GM23248 (cell line): ENCODE data around the gene GPM6B.

Experiments
- EZH2 ChIP-seq: fragments of 200-600 bp; sonication (generic); IDR thresholded peaks from 2 replicates; pipeline ENCODE4 v1.6.1; 2018; ENCODE audit warnings: antibody characterized with exemption, mild to moderate bottlenecking; ENCODE audit not compliant: insufficient read depth, poor library complexity, severe bottlenecking
- EZH2phosphoT487 ChIP-seq: fragments of 200-600 bp; sonication (generic); IDR thresholded peaks from 2 replicates; pipeline ENCODE4 v1.6.1; 2018; ENCODE audit warnings: antibody characterized with exemption, moderate library complexity, mild to moderate bottlenecking, low read depth; ENCODE audit not compliant: insufficient read depth

GRCh38 chrX:13829983-13830382, 13.1 kb upstream of the GPM6B start:
- no peak for TF ChIP-seq EZH2
- no peak for TF ChIP-seq EZH2phosphoT487
